DOHH2 (cell line): ENCODE results near the gene MAT2B.

Experiments used
- H3F3A ChIP-seq: fragments of 200-600 bp; sonication (generic), shearing (Covaris generic); 2 replicates; pipeline ENCODE4 v1.6.0; 2016; ENCODE audit warnings: antibody characterized with exemption, mild to moderate bottlenecking; ENCODE audit not compliant: control insufficient read depth, insufficient read depth
- H3K27ac ChIP-seq: fragments of 200-600 bp; sonication (generic); 2 replicates; pipeline ENCODE4 v1.5.1; 2014; ENCODE audit warnings: low read depth, mild to moderate bottlenecking, low read length, moderate library complexity
- H3K27me3 ChIP-seq: fragments of 200-600 bp; sonication (generic); 2 replicates; pipeline ENCODE4 v1.6.1; 2014; ENCODE audit warnings: mild to moderate bottlenecking, low read length, mixed read lengths; ENCODE audit not compliant: control insufficient read depth
- H3K36me3 ChIP-seq: fragments of 200-600 bp; sonication (generic); 2 replicates; pipeline ENCODE4 v1.6.1; 2014; ENCODE audit warnings: mild to moderate bottlenecking, low read length, moderate library complexity, mixed read lengths; ENCODE audit not compliant: control insufficient read depth
- H3K4me1 ChIP-seq: fragments of 200-600 bp; sonication (generic); 2 replicates; pipeline ENCODE4 v1.6.1; 2014; ENCODE audit warnings: mild to moderate bottlenecking, low read length, mixed read lengths; ENCODE audit not compliant: control insufficient read depth
- H3K4me2 ChIP-seq: fragments of 200-600 bp; sonication (generic); 2 replicates; pipeline ENCODE4 v1.6.0; 2014; ENCODE audit warnings: mild to moderate bottlenecking, low read length, moderate library complexity
- H3K4me3 ChIP-seq: fragments of 200-600 bp; sonication (generic); 2 replicates; pipeline ENCODE4 v1.5.1; 2014; ENCODE audit warnings: mild to moderate bottlenecking, low read length, mixed read lengths
- H3K79me2 ChIP-seq: fragments of 200-600 bp; sonication (generic); 2 replicates; pipeline ENCODE4 v1.6.1; 2014; ENCODE audit warnings: mild to moderate bottlenecking, low read length, mixed read lengths; ENCODE audit not compliant: control insufficient read depth
- H3K9me2 ChIP-seq: fragments of 200-600 bp; sonication (generic); replicated peaks from 2 replicates; pipeline ENCODE4 v1.6.1; 2014; ENCODE audit warnings: mild to moderate bottlenecking, low read length, mixed read lengths; ENCODE audit not compliant: control insufficient read depth
- H3K9me3 ChIP-seq: fragments of 200-600 bp; sonication (generic); 2 replicates; pipeline ENCODE4 v1.6.1; 2014; ENCODE audit warnings: antibody characterized with exemption, low read length, mixed read lengths; ENCODE audit not compliant: control insufficient read depth, insufficient read depth
- H4K20me1 ChIP-seq: fragments of 200-600 bp; sonication (generic); 2 replicates; pipeline ENCODE4 v1.6.0; 2014; ENCODE audit warnings: low read depth, mild to moderate bottlenecking, antibody characterized with exemption, low read length, moderate library complexity; ENCODE audit not compliant: control insufficient read depth, insufficient read depth
- CTCF ChIP-seq: fragments of 200-600 bp; sonication (generic); IDR thresholded peaks from one replicate; pipeline ENCODE4 v1.5.1; 2014; ENCODE audit warnings: antibody characterized with exemption, mild to moderate bottlenecking, low read depth, low read length; ENCODE audit not compliant: poor library complexity, severe bottlenecking
- EZH2phosphoT487 ChIP-seq: fragments of 200-600 bp; sonication (generic); IDR thresholded peaks from 2 replicates; pipeline ENCODE4 v1.6.1; 2017; ENCODE audit warnings: borderline replicate concordance, mild to moderate bottlenecking, antibody characterized with exemption, low read length, moderate library complexity, mixed read lengths

Gene MAT2B

GRCh38 chr5:163478982-163479271 lies 26.5 kb upstream of the MAT2B start:
- no peaks in the 10 kb centered on the region for H3K4me1 ChIP-seq
- no peaks in the 10 kb centered on the region for H3K9me3 ChIP-seq
- no peak overlapping the region for H3K4me2 ChIP-seq
- no peaks in the 10 kb centered on the region for H4K20me1 ChIP-seq
- no peaks in the 10 kb centered on the region for H3K9me2 ChIP-seq
- no peaks in the 10 kb centered on the region for H3F3A ChIP-seq
- TF ChIP-seq EZH2phosphoT487 (no peak), CTCF (no peak)
- H3K79me2 ChIP-seq, result no peaks in the 10 kb centered on the region
- no peak overlapping the region for H3K27ac ChIP-seq
- H3K4me3 ChIP-seq, result no peak overlapping the region
- H3K36me3 ChIP-seq, result peaks cover 95% of the 10 kb centered on the region
- no peaks in the 10 kb centered on the region for H3K27me3 ChIP-seq

GRCh38 chr5:163489055-163489744 lies 16.2 kb upstream of the MAT2B start:
- Histone ChIP-seq H3K27ac (no peak overlapping the region), H3K27me3 (no peaks in the 10 kb centered on the region), H3K4me1 (no peaks in the 10 kb centered on the region), H3F3A (peaks cover 5% of the 10 kb centered on the region; the same call in 1 of the 2 replicates), H4K20me1 (no peaks in the 10 kb centered on the region), H3K9me3 (no peaks in the 10 kb centered on the region), H3K79me2 (0 out of 2 replicates have a peak, but pooled peaks cover 2% of the 10 kb centered on the region), H3K4me2 (no peak overlapping the region), H3K9me2 (no peaks in the 10 kb centered on the region), H3K36me3 (peaks cover 87% of the 10 kb centered on the region), H3K4me3 (no peak overlapping the region)
- TF ChIP-seq EZH2phosphoT487 (no peak), CTCF (no peak)

GRCh38 chr5:163489745-163490075 lies 15.7 kb upstream of the MAT2B start:
- Histone ChIP-seq H3K4me3 (no peak overlapping the region), H4K20me1 (no peaks in the 10 kb centered on the region), H3K9me3 (no peaks in the 10 kb centered on the region), H3K4me2 (no peak overlapping the region), H3K79me2 (0 out of 2 replicates have a peak, but pooled peaks cover 2% of the 10 kb centered on the region), H3K4me1 (no peaks in the 10 kb centered on the region), H3K9me2 (no peaks in the 10 kb centered on the region), H3K27ac (no peak overlapping the region), H3K36me3 (peaks cover 82% of the 10 kb centered on the region), H3F3A (peaks cover 5% of the 10 kb centered on the region; the same call in 1 of the 2 replicates), H3K27me3 (no peaks in the 10 kb centered on the region)
- TF ChIP-seq CTCF, result no peak

- Histone ChIP-seq H3K4me2 (no peak overlapping the region), H3K9me2 (no peaks in the 10 kb centered on the region), H3K27ac (no peak overlapping the region), H3K79me2 (no peaks in the 10 kb centered on the region), H3K36me3 (peaks cover 20% of the 10 kb centered on the region), H3K27me3 (no peaks in the 10 kb centered on the region), H3K9me3 (no peaks in the 10 kb centered on the region), H3K4me1 (no peaks in the 10 kb centered on the region), H3F3A (peaks cover 8% of the 10 kb centered on the region), H4K20me1 (no peaks in the 10 kb centered on the region), H3K4me3 (no peak overlapping the region)
- TF ChIP-seq CTCF, result no peak
- no peak for TF ChIP-seq EZH2phosphoT487
These were observed 9.1 kb upstream of the MAT2B start for GRCh38 chr5:163496286-163496685.
